NCI-H1092 treated with DMSO at 0.1 percent for 48 hours (cell line): ENCODE measurements around the gene DLG4.

Experiments used
- DNase-seq: peaks from one replicate; lab custom pipeline; 2025; lab: John Stamatoyannopoulos, UW

The DLG4 gene

GRCh38 chr17:7156342-7156940 lies 63.2 kb downstream of the DLG4 start:
- no peak for DNase-seq

GRCh38 chr17:7147772-7148171 lies 71.9 kb downstream of the DLG4 start:
- no peak for DNase-seq

- DNase-seq: no peak
Observed at GRCh38 chr17:7146115-7146514, 73.5 kb downstream of the DLG4 start.

GRCh38 chr17:7144213-7144612 lies 75.4 kb downstream of the DLG4 start:
- DNase-seq: no peak

- DNase-seq: no peak
Observed at GRCh38 chr17:7141824-7142223, 77.8 kb downstream of the DLG4 start.

GRCh38 chr17:7139400-7139799 lies 80.2 kb downstream of the DLG4 start:
- DNase-seq: no peak

- DNase-seq: no peak
Observed at GRCh38 chr17:7138800-7139381, 80.7 kb downstream of the DLG4 start.

GRCh38 chr17:7137171-7137943 lies 82.3 kb downstream of the DLG4 start:
- no peak for DNase-seq
